Measurements from ENCODE around the gene SH3RF3.

GRCh38 chr2:109433926-109434325 lies 304.9 kb downstream of the SH3RF3 start:
- TF ChIP-seq YY1 (IDR thresholded peaks at IDR 0.05; ENCODE audit: insufficient read depth, insufficient read length) (no peak), ZNF274 (IDR thresholded peaks at IDR 0.05; ENCODE audit: low read depth, low read length) (no peak), SUZ12 (IDR thresholded peaks at IDR 0.05; ENCODE audit: extremely low read depth, insufficient read depth, insufficient read length) (no peak)

All from NT2/D1 (cell line).